Purkinje cell (primary cell): ENCODE measurements around the gene TLR7. TPM values are rescaled to one million over a fixed set of nuclear protein-coding genes. Genes with fewer than 3 reads are reported as not detected.

Source experiments
- polyA plus RNA-seq: library from polyadenylated mRNA; unstranded; fragments of >200 nt; fragmentation: Nextera tagmentation; gene quantifications from 2 replicates; pipeline ENCODE4 v1.2.1, GENCODE V29; 2014

The TLR7 gene
- polyA plus RNA-seq, result not detected in 2 replicates

DNA sequence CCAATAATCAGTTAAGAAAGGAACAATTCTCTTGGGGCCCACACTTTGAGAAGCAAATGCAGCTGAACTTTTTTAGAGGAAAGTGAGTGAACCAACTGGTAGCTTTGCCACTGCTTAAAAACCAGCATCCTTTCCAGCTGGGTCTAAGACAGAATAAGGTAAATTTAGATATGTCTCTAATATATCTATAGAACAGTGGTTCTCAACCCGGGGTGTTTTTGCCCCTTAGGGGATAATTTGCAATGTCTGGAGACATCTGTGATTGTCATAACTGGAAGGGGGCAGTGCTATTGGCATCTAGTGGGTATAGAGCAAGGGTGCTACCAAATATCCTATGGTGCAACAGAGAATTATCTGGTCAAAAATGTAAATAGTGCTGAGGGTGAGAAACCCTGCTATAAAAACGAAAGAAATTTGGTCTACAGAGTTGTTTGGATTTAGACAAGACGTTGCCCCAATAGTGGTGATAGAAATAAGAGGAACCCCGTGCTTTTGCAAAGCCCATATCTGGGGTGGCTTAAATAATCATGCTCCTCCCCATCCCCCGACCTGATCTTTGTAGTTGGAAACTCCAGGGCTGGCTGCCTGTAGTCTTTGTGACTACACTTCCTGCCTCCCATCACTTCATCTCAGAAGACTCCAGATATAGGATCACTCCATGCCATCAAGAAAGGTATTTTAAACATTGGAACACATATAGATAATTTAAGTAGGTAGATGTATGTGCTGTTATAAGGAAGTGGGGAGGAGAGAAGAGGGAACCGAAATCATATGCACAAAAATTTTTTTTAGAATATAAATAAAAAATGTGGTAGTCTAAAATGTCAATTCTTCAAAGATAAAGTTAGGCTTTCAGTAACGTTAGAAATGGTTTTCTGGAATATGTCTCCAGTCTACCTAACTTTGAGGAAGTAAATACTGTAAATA lies at the start of gene TLR7:
TLR7 (plus strand) TSS at position 622 of the 927 bp plus-strand sequence. CDS start 507 bp downstream, outside the sequence.

DNA sequence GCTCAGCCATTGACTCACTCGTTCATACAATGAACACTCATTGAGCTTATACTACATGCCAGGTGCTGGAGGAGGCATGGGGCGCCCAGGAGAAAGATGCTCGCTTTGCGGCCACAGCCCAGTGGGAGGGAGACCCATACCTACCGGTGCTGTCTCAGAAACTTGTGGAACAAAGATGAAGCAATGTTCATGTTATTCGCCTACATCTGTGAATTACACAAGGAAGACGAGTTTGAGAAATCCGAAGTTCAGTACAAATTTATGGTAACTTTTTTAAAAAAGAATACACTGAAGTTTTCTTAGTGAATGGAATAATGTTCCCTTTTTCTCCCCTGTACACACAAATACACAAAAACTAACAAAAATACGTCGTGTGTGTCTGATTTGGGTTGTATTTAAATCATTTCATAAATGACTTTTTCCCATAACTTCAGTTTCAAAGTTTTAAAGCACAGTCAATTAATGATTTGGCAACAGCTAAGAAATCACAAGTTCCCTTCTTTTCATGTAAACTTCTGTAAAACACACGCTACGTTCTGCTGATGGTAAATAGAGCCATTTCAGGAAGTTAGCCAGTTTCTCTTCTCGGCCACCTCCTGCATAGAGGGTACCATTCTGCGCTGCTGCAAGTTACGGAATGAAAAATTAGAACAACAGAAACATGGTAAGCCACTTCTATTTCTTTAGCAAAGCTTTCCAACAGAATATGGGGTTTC lies 39.3 kb downstream of the TLR7 start, which contains the start of gene TLR8:
TLR8 (plus strand) TSS at position 575 of the 716 bp plus-strand sequence; CDS start at position 662, 87 bp downstream.

Other genes starting within 250 kb of the TLR7 start
- gene PRPS2, start 75.7 kb upstream of the TLR7 start, polyA plus RNA-seq, result 23.7 and 46.9 TPM in 2 replicates
- gene TLR8, start 39.5 kb downstream of the TLR7 start, polyA plus RNA-seq, result not detected in 2 replicates
- gene TMSB4X, start 108.0 kb downstream of the TLR7 start, polyA plus RNA-seq, result 611 and 1,082 TPM in 2 replicates
- gene FAM9C, start 177.5 kb downstream of the TLR7 start, polyA plus RNA-seq, result not detected in 2 replicates